ENCODE results near the gene NFATC2IP. TPM values are rescaled to one million over a fixed set of nuclear protein-coding genes. Genes with fewer than 3 reads are reported as not detected.

Gene NFATC2IP
- total and polyA plus RNA-seq, 9 of the 15 experiments (the other 6 are each of a cell fraction or from before 2014, with no cell fraction given), result 15.6 to 106 (median 46.9) TPM

- TF ChIP-seq HOMEZ (CRISPR knock-in tag; IDR thresholded peaks at IDR 0.05), result no peak
- no peak for TF ChIP-seq ELF4 (CRISPR knock-in tag; IDR thresholded peaks at IDR 0.05)
- no peak for TF ChIP-seq SPI1 (IDR thresholded peaks at IDR 0.05; ENCODE audit: borderline replicate concordance, low read depth, low read length)
- no peak for TF ChIP-seq KLF1 (tag; IDR thresholded peaks at IDR 0.05)
- TF ChIP-seq TOE1 (IDR thresholded peaks at IDR 0.05; ENCODE audit: borderline replicate concordance), result no peak
- no peak for TF ChIP-seq TOE1 (CRISPR knock-in tag; IDR thresholded peaks at IDR 0.05; ENCODE audit: borderline replicate concordance, low read depth)
- TF ChIP-seq ZNF197 (CRISPR knock-in tag; IDR thresholded peaks at IDR 0.05; ENCODE audit: low read depth), result no peak
- TF ChIP-seq PCBP2 (IDR thresholded peaks at IDR 0.05; ENCODE audit: low read depth, low read length, poor library complexity, severe bottlenecking), result no peak
- TF ChIP-seq ZNF518B (CRISPR knock-in tag; IDR thresholded peaks at IDR 0.05), result no peak
- TF ChIP-seq, protein P1, sequence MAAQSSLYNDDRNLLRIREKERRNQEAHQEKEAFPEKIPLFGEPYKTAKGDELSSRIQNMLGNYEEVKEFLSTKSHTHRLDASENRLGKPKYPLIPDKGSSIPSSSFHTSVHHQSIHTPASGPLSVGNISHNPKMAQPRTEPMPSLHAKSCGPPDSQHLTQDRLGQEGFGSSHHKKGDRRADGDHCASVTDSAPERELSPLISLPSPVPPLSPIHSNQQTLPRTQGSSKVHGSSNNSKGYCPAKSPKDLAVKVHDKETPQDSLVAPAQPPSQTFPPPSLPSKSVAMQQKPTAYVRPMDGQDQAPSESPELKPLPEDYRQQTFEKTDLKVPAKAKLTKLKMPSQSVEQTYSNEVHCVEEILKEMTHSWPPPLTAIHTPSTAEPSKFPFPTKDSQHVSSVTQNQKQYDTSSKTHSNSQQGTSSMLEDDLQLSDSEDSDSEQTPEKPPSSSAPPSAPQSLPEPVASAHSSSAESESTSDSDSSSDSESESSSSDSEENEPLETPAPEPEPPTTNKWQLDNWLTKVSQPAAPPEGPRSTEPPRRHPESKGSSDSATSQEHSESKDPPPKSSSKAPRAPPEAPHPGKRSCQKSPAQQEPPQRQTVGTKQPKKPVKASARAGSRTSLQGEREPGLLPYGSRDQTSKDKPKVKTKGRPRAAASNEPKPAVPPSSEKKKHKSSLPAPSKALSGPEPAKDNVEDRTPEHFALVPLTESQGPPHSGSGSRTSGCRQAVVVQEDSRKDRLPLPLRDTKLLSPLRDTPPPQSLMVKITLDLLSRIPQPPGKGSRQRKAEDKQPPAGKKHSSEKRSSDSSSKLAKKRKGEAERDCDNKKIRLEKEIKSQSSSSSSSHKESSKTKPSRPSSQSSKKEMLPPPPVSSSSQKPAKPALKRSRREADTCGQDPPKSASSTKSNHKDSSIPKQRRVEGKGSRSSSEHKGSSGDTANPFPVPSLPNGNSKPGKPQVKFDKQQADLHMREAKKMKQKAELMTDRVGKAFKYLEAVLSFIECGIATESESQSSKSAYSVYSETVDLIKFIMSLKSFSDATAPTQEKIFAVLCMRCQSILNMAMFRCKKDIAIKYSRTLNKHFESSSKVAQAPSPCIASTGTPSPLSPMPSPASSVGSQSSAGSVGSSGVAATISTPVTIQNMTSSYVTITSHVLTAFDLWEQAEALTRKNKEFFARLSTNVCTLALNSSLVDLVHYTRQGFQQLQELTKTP (IDR thresholded peaks at IDR 0.05; ENCODE audit: low read depth in 1 of 2, partially characterized antibody in 2 of 2), result no peak
- no peak for TF ChIP-seq RBM17 (IDR thresholded peaks at IDR 0.05; ENCODE audit: borderline replicate concordance, low read depth, low read length)
- TF ChIP-seq, protein P2, sequence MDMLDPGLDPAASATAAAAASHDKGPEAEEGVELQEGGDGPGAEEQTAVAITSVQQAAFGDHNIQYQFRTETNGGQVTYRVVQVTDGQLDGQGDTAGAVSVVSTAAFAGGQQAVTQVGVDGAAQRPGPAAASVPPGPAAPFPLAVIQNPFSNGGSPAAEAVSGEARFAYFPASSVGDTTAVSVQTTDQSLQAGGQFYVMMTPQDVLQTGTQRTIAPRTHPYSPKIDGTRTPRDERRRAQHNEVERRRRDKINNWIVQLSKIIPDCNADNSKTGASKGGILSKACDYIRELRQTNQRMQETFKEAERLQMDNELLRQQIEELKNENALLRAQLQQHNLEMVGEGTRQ (CRISPR knock-in tag; IDR thresholded peaks at IDR 0.05), result no peak
- TF ChIP-seq ZNF316 (IDR thresholded peaks at IDR 0.05), result no peak
- peak; percentile 89 for TF ChIP-seq CHD2 (IDR thresholded peaks at IDR 0.05; ENCODE audit: low read depth, low read length)
Measured at GRCh38 chr16:28950648-28951409, at the start of gene NFATC2IP (continued).

Measured in K562 (cell line).